OCI-LY1 (cell line): ENCODE data around the gene IBA57.

ENCODE experiments used
- H2AFZ ChIP-seq: fragments of 200-600 bp; sonication (generic), shearing (Covaris generic); 2 replicates; pipeline ENCODE4 v1.6.0; 2014; ENCODE audit warnings: antibody characterized with exemption, mild to moderate bottlenecking, low read length
- H3F3A ChIP-seq: fragments of 200-600 bp; sonication (generic), shearing (Covaris generic); 2 replicates; pipeline ENCODE4 v1.6.0; 2014; ENCODE audit warnings: mild to moderate bottlenecking, antibody characterized with exemption, low read length, moderate library complexity; ENCODE audit not compliant: insufficient read depth
- H3K27ac ChIP-seq: fragments of 200-600 bp; sonication (generic); 2 replicates; pipeline ENCODE4 v1.5.1; 2014; ENCODE audit warnings: low read length, mixed run types, mild to moderate bottlenecking, low read depth; ENCODE audit not compliant: poor library complexity, severe bottlenecking
- H3K27me3 ChIP-seq: fragments of 200-600 bp; sonication (generic); 2 replicates; pipeline ENCODE4 v1.6.0; 2014; ENCODE audit warnings: antibody characterized with exemption, mild to moderate bottlenecking, low read length, moderate library complexity; ENCODE audit not compliant: insufficient read depth
- H3K36me3 ChIP-seq: fragments of 200-600 bp; sonication (generic); 2 replicates; pipeline ENCODE4 v1.6.1; 2014; ENCODE audit warnings: mild to moderate bottlenecking, antibody characterized with exemption, low read length, moderate library complexity, mixed read lengths; ENCODE audit not compliant: insufficient read depth
- H3K4me1 ChIP-seq: fragments of 200-600 bp; sonication (generic); 2 replicates; pipeline ENCODE4 v1.5.1; 2014; ENCODE audit warnings: mild to moderate bottlenecking, low read length, moderate library complexity; ENCODE audit not compliant: insufficient read depth, severe bottlenecking
- H3K4me2 ChIP-seq: fragments of 200-600 bp; sonication (generic), shearing (Covaris generic); 2 replicates; pipeline ENCODE4 v1.6.1; 2014; ENCODE audit warnings: low read length
- H3K4me3 ChIP-seq: fragments of 200-600 bp; sonication (generic); 2 replicates; pipeline ENCODE4 v1.5.1; 2014; ENCODE audit warnings: low read length, low read depth, mild to moderate bottlenecking, mixed read lengths; ENCODE audit not compliant: poor library complexity, severe bottlenecking
- H3K79me2 ChIP-seq: fragments of 200-600 bp; shearing (Covaris generic); 2 replicates; pipeline ENCODE4 v1.6.1; 2016; ENCODE audit warnings: mixed run types, low read length, mixed read lengths; ENCODE audit not compliant: insufficient read depth
- H3K9ac ChIP-seq: fragments of 200-600 bp; sonication (generic), shearing (Covaris generic); 2 replicates; pipeline ENCODE4 v1.6.1; 2014; ENCODE audit warnings: mild to moderate bottlenecking, low read length, mixed read lengths
- H3K9me2 ChIP-seq: fragments of 200-600 bp; sonication (generic), shearing (Covaris generic); 2 replicates; pipeline ENCODE4 v1.6.1; 2014; ENCODE audit warnings: low read depth, mild to moderate bottlenecking, low read length, mixed read lengths
- H3K9me3 ChIP-seq: fragments of 200-600 bp; shearing (Covaris generic); 2 replicates; pipeline ENCODE4 v1.6.1; 2014; ENCODE audit warnings: low read length, mixed read lengths
- H4K20me1 ChIP-seq: fragments of 200-600 bp; sonication (generic), shearing (Covaris generic); 2 replicates; pipeline ENCODE4 v1.6.0; 2016; ENCODE audit warnings: mild to moderate bottlenecking, low read length; ENCODE audit not compliant: insufficient read depth
- EZH2 ChIP-seq: fragments of 200-600 bp; sonication (generic), shearing (Covaris generic); IDR thresholded peaks from 2 replicates; pipeline ENCODE4 v1.8.0; 2017; ENCODE audit warnings: borderline replicate concordance, mixed run types, mild to moderate bottlenecking, antibody characterized with exemption, low read length, moderate library complexity, mixed read lengths
- TF ChIP-seq, protein P1 (sequence below): fragments of 200-600 bp; sonication (generic), shearing (Covaris generic); IDR thresholded peaks from 2 replicates; pipeline ENCODE4 v1.5.1; 2017; ENCODE audit warnings: mild to moderate bottlenecking, antibody characterized with exemption, low read length, moderate library complexity, mixed read lengths

Gene IBA57

DNA sequence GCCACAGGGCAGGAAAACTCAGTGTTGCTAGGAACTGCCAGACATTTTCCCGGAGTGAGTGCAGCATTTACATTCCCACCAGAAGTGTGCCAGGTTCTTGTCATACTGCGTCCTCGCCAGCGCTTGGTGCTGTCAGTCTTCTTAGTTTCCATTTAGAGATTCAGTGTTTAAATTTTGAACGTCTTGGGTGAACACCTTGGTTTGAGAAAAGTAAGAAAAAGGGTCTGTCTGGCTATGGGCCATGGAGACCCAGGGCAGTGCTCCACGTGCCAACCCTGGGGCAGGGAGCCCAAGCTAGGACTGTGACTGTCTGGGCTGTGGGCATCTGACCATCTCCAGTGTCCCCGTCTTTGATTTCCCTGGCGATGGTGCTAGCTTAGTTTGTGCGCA, 16.0 kb downstream of the IBA57 start:
- Histone ChIP-seq H3K4me1 (no peaks in the 10 kb centered on the region), H4K20me1 (no peaks in the 10 kb centered on the region), H3K9me2 (no peaks in the 10 kb centered on the region), H3K4me2 (no peak overlapping the region), H3K27ac (no peak overlapping the region), H3K36me3 (no peaks in the 10 kb centered on the region), H3K9ac (no peak overlapping the region), H3K9me3 (no peaks in the 10 kb centered on the region), H2AFZ (no peak overlapping the region), H3K79me2 (no peaks in the 10 kb centered on the region), H3K4me3 (no peak overlapping the region), H3F3A (no peaks in the 10 kb centered on the region), H3K27me3 (no peaks in the 10 kb centered on the region)
- TF ChIP-seq, protein P1, sequence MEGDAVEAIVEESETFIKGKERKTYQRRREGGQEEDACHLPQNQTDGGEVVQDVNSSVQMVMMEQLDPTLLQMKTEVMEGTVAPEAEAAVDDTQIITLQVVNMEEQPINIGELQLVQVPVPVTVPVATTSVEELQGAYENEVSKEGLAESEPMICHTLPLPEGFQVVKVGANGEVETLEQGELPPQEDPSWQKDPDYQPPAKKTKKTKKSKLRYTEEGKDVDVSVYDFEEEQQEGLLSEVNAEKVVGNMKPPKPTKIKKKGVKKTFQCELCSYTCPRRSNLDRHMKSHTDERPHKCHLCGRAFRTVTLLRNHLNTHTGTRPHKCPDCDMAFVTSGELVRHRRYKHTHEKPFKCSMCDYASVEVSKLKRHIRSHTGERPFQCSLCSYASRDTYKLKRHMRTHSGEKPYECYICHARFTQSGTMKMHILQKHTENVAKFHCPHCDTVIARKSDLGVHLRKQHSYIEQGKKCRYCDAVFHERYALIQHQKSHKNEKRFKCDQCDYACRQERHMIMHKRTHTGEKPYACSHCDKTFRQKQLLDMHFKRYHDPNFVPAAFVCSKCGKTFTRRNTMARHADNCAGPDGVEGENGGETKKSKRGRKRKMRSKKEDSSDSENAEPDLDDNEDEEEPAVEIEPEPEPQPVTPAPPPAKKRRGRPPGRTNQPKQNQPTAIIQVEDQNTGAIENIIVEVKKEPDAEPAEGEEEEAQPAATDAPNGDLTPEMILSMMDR, result no peak

DNA sequence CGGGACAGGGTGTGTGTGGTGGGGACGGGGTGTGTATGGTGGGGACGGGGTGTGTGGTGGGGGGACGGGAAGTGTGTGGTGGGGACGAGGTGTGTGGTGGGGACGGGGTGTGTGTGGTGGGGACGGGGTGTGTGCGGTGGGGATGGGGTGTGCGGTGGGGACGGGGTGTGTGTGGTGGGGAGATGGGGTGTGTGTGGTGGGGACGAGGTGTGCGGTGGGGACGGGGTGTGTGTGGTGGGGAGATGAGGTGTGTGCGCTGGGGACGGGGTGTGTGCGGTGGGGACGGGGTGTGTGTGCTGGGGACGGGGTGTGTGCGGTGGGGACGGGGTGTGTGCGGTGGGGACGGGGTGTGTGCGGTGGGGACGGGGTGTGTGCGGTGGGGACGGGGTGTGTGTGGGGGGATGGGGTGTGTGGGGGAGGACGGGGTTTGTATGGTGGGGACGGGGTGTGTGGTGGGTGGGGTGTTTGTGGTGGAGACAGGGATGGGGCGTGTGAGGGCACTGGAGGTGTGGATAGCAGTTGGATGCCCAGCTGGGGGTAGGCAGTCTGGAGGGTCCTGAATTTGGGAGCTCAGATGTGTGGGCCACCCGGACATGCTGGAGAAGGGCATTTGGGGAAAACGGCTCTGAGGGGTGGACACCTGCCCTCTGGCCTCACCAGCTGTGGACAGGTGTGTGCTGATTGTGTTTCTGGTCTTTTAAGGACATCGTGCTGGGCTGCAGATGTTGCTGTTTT, 16.9 kb downstream of the IBA57 start:
- Histone ChIP-seq H3K27me3 (no peaks in the 10 kb centered on the region), H3K9me2 (no peaks in the 10 kb centered on the region), H3F3A (no peaks in the 10 kb centered on the region), H3K27ac (no peak overlapping the region), H3K79me2 (no peaks in the 10 kb centered on the region), H2AFZ (no peak overlapping the region), H3K9me3 (no peaks in the 10 kb centered on the region), H4K20me1 (no peaks in the 10 kb centered on the region), H3K4me2 (no peak overlapping the region), H3K4me1 (no peaks in the 10 kb centered on the region), H3K4me3 (no peak overlapping the region), H3K9ac (no peak overlapping the region), H3K36me3 (no peaks in the 10 kb centered on the region)
- no peak for TF ChIP-seq EZH2
- TF ChIP-seq, protein P1, result no peak

- no peaks in the 10 kb centered on the region for H3K79me2 ChIP-seq
- no peaks in the 10 kb centered on the region for H4K20me1 ChIP-seq
- no peak overlapping the region for H2AFZ ChIP-seq
- no peak overlapping the region for H3K4me2 ChIP-seq
- no peak overlapping the region for H3K4me3 ChIP-seq
- no peaks in the 10 kb centered on the region for H3K27me3 ChIP-seq
- TF ChIP-seq, protein P1, result no peak
- no peak for TF ChIP-seq EZH2
- no peak overlapping the region for H3K27ac ChIP-seq
- H3K9me2 ChIP-seq, result no peaks in the 10 kb centered on the region
- H3K36me3 ChIP-seq, result no peaks in the 10 kb centered on the region
- H3K4me1 ChIP-seq, result no peaks in the 10 kb centered on the region
- H3K9me3 ChIP-seq, result no peaks in the 10 kb centered on the region
- no peak overlapping the region for H3K9ac ChIP-seq
- no peaks in the 10 kb centered on the region for H3F3A ChIP-seq
Observed at GRCh38 chr1:228184152-228184551, 18.5 kb downstream of the IBA57 start.
